OCI-LY7 (cell line): ENCODE data around the gene CLCN2.

Experiments
- CTCF ChIP-seq: fragments of 200-600 bp; sonication (generic); conservative IDR thresholded peaks from 2 replicates; pipeline ENCODE4 v1.5.1; 2014; ENCODE audit warnings: mild to moderate bottlenecking, antibody characterized with exemption, low read length, moderate library complexity, mixed read lengths
- EZH2phosphoT487 ChIP-seq: fragments of 200-600 bp; sonication (generic); IDR thresholded peaks from 2 replicates; pipeline ENCODE4 v1.6.1; 2018; ENCODE audit warnings: low read depth, borderline replicate concordance, mild to moderate bottlenecking, mixed run types, antibody characterized with exemption, low read length, moderate library complexity, mixed read lengths

DNA sequence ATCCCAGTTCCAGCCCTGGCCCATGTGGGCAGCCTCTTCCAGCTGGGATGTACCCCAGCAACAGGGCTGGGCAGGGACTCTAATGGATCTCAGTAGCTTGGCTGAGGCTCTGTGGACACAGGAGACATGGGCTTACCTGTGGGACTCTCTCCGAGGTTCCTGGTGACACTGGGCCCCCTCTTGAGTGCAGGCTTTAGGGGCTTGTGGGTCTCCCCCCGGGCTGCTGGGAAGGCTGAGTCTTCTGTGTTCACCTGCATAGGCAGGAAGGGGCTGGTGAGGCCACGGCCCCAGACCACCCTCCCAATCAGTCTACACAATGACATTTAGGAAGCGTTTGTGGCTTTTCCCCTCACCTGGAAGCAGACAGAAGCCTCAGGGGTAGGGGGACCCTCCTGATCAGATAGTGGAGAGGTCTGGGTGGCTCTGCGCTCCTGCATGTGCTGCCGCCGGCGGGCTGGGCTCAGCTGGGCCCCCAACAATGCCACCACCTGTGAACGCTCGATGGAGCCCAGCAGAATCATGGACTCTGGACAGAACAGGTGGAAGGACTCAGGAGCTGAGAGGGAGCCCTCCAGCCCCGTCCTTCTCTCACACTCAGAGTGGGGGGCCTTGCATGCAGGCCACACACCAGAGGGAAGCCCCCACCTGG, 8.4 kb downstream of the CLCN2 start:
- TF ChIP-seq CTCF (no peak), EZH2phosphoT487 (no peak)
